Rectal smooth muscle tissue (tissue), 1 donor: ENCODE measurements around the gene CXCL5.
A peak's percentile ranks its signal among the peaks of the same experiment; 100 is the strongest.

Source experiments
- H3K27ac ChIP-seq: one replicate; pipeline ENCODE4 v1.7.0; 2013; ENCODE audit warnings: low read depth, low read length, inconsistent platforms
- H3K27me3 ChIP-seq: one replicate; pipeline ENCODE4 v1.7.0; 2013; ENCODE audit warnings: low read length; ENCODE audit not compliant: control insufficient read depth, insufficient read depth
- H3K36me3 ChIP-seq: one replicate; pipeline ENCODE4 v1.7.0; 2013; ENCODE audit warnings: low read length; ENCODE audit not compliant: control insufficient read depth, insufficient read depth
- H3K4me1 ChIP-seq: one replicate; pipeline ENCODE4 v1.7.0; 2013; ENCODE audit warnings: low read length; ENCODE audit not compliant: control insufficient read depth, insufficient read depth
- H3K4me3 ChIP-seq: one replicate; pipeline ENCODE4 v1.7.0; 2013; ENCODE audit warnings: low read length
- H3K9ac ChIP-seq: one replicate; pipeline ENCODE4 v1.7.0; 2013; ENCODE audit warnings: low read length

CXCL5 gene

GRCh38 chr4:73998040-73999011 is at the start of gene CXCL5:
Gene CXCL5, minus strand, starts transcription at chr4:73998677. Its CDS starts 96 bp downstream, at chr4:73998581.
- no peaks in the 10 kb centered on the region for H3K27me3 ChIP-seq
- H3K27ac ChIP-seq, result no peak within 1 kb of the TSS
- peak within 1 kb of the TSS; percentile 6 for H3K4me3 ChIP-seq
- no peaks in the 10 kb centered on the region for H3K4me1 ChIP-seq
- H3K9ac ChIP-seq, result no peak within 1 kb of the TSS
- H3K36me3 ChIP-seq, result no peaks in the 10 kb centered on the region

- H3K9ac ChIP-seq, result no peak overlapping the region
- no peaks in the 10 kb centered on the region for H3K27me3 ChIP-seq
- H3K4me1 ChIP-seq, result no peaks in the 10 kb centered on the region
- H3K36me3 ChIP-seq, result no peaks in the 10 kb centered on the region
- no peak overlapping the region for H3K4me3 ChIP-seq
- no peak overlapping the region for H3K27ac ChIP-seq
Observed at GRCh38 chr4:74047152-74047551, 48.7 kb upstream of the CXCL5 start.

GRCh38 chr4:74045772-74046171 is 47.3 kb upstream of the CXCL5 start:
- Histone ChIP-seq H3K27ac (no peak overlapping the region), H3K27me3 (no peaks in the 10 kb centered on the region), H3K4me3 (no peak overlapping the region), H3K36me3 (no peaks in the 10 kb centered on the region), H3K9ac (no peak overlapping the region), H3K4me1 (no peaks in the 10 kb centered on the region)

DNA sequence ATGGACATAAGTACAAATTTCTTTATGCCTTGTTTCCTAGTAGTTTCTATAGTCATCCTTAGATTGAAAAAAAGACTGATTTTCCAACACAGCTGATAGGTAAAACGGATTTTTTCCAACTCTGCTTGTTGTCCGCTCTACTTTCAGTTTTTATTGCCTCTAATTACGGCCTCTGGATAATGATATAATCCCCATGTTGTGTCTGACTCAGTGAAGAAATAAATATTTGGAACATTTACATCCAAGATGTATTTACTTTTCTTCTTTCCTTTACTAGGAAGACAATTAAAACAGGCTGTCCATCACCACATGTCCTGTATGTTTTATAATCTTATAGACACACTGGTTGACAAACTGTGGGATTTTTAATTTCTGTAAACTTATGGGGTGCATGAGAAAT is 46.8 kb upstream of the CXCL5 start:
- Histone ChIP-seq H3K36me3 (no peaks in the 10 kb centered on the region), H3K4me3 (no peak overlapping the region), H3K27me3 (no peaks in the 10 kb centered on the region), H3K27ac (no peak overlapping the region), H3K4me1 (no peaks in the 10 kb centered on the region), H3K9ac (no peak overlapping the region)

GRCh38 chr4:74044677-74045076 is 46.2 kb upstream of the CXCL5 start:
- no peak overlapping the region for H3K4me3 ChIP-seq
- no peak overlapping the region for H3K27ac ChIP-seq
- H3K4me1 ChIP-seq, result no peaks in the 10 kb centered on the region
- H3K9ac ChIP-seq, result no peak overlapping the region
- H3K27me3 ChIP-seq, result no peaks in the 10 kb centered on the region
- no peaks in the 10 kb centered on the region for H3K36me3 ChIP-seq

DNA sequence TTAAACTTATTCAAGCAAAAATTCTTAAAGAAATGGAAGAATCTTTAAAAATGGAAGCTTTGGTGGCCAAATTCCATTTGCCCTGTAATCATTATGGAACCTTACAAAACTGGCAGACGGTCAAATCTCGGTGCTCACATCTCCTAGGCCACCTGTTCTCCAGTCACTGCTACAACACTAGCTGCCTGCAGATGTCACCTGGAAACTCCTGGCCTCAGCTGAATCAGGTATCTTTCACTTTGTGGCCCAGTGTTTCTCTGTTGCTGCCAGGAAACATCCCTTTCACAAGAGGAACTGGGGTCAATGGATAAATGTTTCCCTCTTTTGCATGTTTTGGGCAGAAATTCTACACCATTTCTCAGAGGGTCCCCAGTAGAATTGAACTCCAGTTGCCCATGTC is 44.2 kb upstream of the CXCL5 start:
- Histone ChIP-seq H3K27me3 (no peaks in the 10 kb centered on the region), H3K27ac (no peak overlapping the region), H3K9ac (no peak overlapping the region), H3K4me1 (no peaks in the 10 kb centered on the region), H3K4me3 (no peak overlapping the region), H3K36me3 (no peaks in the 10 kb centered on the region)

DNA sequence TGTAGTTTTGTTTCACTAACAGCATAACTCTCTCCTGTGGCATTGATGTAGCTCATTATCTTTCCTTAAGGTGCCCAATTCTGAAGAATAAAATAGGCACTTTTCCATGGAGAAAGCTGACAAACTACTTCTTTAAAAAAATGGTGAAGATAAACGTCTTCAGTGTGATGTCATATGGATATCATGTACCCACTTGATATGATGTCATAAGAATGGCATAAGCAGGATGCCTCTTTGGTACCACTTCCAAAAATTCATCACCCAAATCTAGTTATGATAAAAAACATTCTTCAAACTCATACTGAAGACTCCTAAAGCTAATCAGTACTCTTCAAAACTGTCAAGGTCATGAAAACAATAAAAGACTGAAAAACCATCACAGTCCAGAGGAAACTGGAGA is 42.9 kb upstream of the CXCL5 start:
- Histone ChIP-seq H3K27ac (no peak overlapping the region), H3K27me3 (no peaks in the 10 kb centered on the region), H3K9ac (no peak overlapping the region), H3K4me3 (no peak overlapping the region), H3K36me3 (no peaks in the 10 kb centered on the region), H3K4me1 (no peaks in the 10 kb centered on the region)

- Histone ChIP-seq H3K27ac (no peak overlapping the region), H3K27me3 (no peaks in the 10 kb centered on the region), H3K4me1 (no peaks in the 10 kb centered on the region), H3K36me3 (no peaks in the 10 kb centered on the region), H3K9ac (no peak overlapping the region), H3K4me3 (peak overlapping the region; percentile 90)
Observed at GRCh38 chr4:74039315-74039763, 40.9 kb upstream of the CXCL5 start.

DNA sequence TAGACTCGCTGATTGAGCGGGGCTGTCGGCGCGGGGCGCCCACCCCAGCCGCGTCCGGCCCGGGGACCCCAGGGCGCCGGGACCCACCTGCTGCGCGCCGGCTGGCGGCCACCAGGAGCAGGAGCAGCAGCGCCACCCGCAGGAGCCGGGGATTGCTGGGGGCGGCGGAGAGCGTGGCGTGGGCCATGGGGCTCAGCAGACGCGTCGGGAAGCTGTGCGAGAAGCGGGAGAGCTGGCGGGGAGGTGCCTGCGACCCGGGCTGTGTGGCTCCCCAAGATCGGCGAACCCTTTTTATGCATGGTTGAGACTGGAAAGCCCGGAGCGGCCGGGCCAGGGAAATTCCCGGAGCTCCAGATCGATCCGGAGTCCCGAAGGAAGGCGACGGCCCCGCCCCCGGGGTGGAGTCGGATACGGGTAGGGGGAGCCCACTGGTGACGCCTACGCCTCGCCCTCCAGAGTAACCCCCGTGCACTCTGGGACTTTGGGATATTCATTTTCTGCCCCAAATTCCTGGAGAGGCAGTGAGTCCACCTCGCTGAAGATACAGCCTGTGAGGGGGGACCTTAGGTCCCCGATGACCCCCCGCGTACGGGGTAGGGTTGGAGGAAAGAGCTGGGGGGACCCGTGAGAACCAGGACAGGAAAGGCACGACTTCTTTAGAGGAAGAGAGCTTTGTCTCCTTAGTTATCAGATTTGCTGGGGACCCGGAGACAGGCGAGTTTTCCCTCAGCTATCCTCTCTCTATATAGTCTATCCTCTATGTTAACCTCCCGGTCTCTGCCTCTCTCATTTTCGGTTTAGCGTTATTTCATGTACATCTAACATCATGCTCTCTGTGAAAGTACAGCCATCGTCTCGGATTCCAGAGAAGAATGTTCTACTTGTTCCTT is 40.2 kb upstream of the CXCL5 start, which contains the start of gene CXCL3:
Gene CXCL3, minus strand, starts transcription at position 265 of the 890 bp plus-strand sequence. Its CDS starts 78 bp downstream, at position 187.
- no peaks in the 10 kb centered on the region for H3K36me3 ChIP-seq
- H3K27me3 ChIP-seq, result no peaks in the 10 kb centered on the region
- peak within 1 kb of the TSS; percentile 90 for H3K4me3 ChIP-seq
- H3K9ac ChIP-seq, result peak within 1 kb of the TSS; percentile 69
- H3K4me1 ChIP-seq, result no peaks in the 10 kb centered on the region
- H3K27ac ChIP-seq, result no peak within 1 kb of the TSS

- Histone ChIP-seq H3K27ac (no peak overlapping the region), H3K9ac (peak overlapping the region; percentile 69), H3K4me1 (no peaks in the 10 kb centered on the region), H3K4me3 (peak overlapping the region; percentile 90), H3K27me3 (no peaks in the 10 kb centered on the region), H3K36me3 (no peaks in the 10 kb centered on the region)
Observed at GRCh38 chr4:74038086-74038424, 39.6 kb upstream of the CXCL5 start.

GRCh38 chr4:74037076-74037955 is 38.8 kb upstream of the CXCL5 start:
- H3K9ac ChIP-seq, result no peak overlapping the region
- H3K27me3 ChIP-seq, result no peaks in the 10 kb centered on the region
- peak overlapping the region; percentile 90 for H3K4me3 ChIP-seq
- H3K4me1 ChIP-seq, result no peaks in the 10 kb centered on the region
- no peaks in the 10 kb centered on the region for H3K36me3 ChIP-seq
- H3K27ac ChIP-seq, result no peak overlapping the region
